Trophoblast cell (in vitro differentiated cells and primary cell): Measurements from ENCODE around the gene RDH13.
A peak's percentile ranks its signal among the peaks of the same experiment; 100 is the strongest.
"Not testable (repeated sequence)": the region's sequence is repeated elsewhere in the genome, so short reads cannot be mapped to it uniquely, and the experiment has no call there.

Experiments
- DNase-seq, 2 donors: peaks; one replicate each; pipeline ENCODE4 v3.0.0-alpha.2; 2016
- H2AFZ ChIP-seq: 2 replicates; pipeline ENCODE4 v1.6.1; 2013; ENCODE audit warnings: low read length, moderate library complexity, mild to moderate bottlenecking; ENCODE audit not compliant: insufficient read depth, poor library complexity
- H2AK5ac ChIP-seq: 2 replicates; pipeline ENCODE4 v1.6.1; 2013; ENCODE audit warnings: mild to moderate bottlenecking, low read length
- H2BK120ac ChIP-seq: 2 replicates; pipeline ENCODE4 v1.6.1; 2013; ENCODE audit warnings: low read length, mild to moderate bottlenecking, moderate library complexity; ENCODE audit not compliant: insufficient read depth, poor library complexity
- H2BK12ac ChIP-seq: 2 replicates; pipeline ENCODE4 v1.6.1; 2013; ENCODE audit warnings: mild to moderate bottlenecking, low read length, moderate library complexity
- H2BK5ac ChIP-seq: 2 replicates; pipeline ENCODE4 v1.6.1; 2013; ENCODE audit warnings: low read length, low read depth, moderate library complexity, mild to moderate bottlenecking; ENCODE audit not compliant: poor library complexity
- H3K14ac ChIP-seq: 2 replicates; pipeline ENCODE4 v1.6.1; 2013; ENCODE audit warnings: mild to moderate bottlenecking, low read length
- H3K18ac ChIP-seq: 2 replicates; pipeline ENCODE4 v1.6.1; 2013; ENCODE audit warnings: mild to moderate bottlenecking, low read length
- H3K23ac ChIP-seq: 2 replicates; pipeline ENCODE4 v1.6.1; 2013; ENCODE audit warnings: low read length
- H3K27ac ChIP-seq: 2 replicates; pipeline ENCODE4 v1.5.1; 2013; ENCODE audit warnings: low read depth, mild to moderate bottlenecking, inconsistent platforms, low read length, moderate library complexity
- H3K27me3 ChIP-seq: 2 replicates; pipeline ENCODE4 v1.6.1; 2013; ENCODE audit warnings: inconsistent platforms, mild to moderate bottlenecking, low read length, moderate library complexity; ENCODE audit not compliant: insufficient read depth
- H3K36me3 ChIP-seq, 2 experiments: 1 replicate in 1 of 2; 2 replicates in 1 of 2; pipeline ENCODE4 v1.6.1; 2013; ENCODE audit warnings: low read length in 2 of 2, mild to moderate bottlenecking in 2 of 2, moderate library complexity in 1 of 2; ENCODE audit not compliant: insufficient read depth in 2 of 2, control insufficient read depth in 1 of 2
- H3K4ac ChIP-seq: 2 replicates; pipeline ENCODE4 v1.6.1; 2013; ENCODE audit warnings: low read depth, mild to moderate bottlenecking, low read length, moderate library complexity
- H3K4me1 ChIP-seq, 2 experiments: 1 replicate in 1 of 2; 2 replicates in 1 of 2; pipeline ENCODE4 v1.6.1; 2013; ENCODE audit warnings: low read length in 2 of 2, mild to moderate bottlenecking in 2 of 2, moderate library complexity in 1 of 2; ENCODE audit not compliant: insufficient read depth in 2 of 2, control insufficient read depth in 1 of 2
- H3K4me2 ChIP-seq: 2 replicates; pipeline ENCODE4 v1.6.1; 2013; ENCODE audit warnings: inconsistent platforms, mild to moderate bottlenecking, low read length, moderate library complexity
- H3K4me3 ChIP-seq: 2 replicates; pipeline ENCODE4 v1.5.1; 2013; ENCODE audit warnings: mild to moderate bottlenecking, low read depth, low read length, inconsistent platforms
- H3K79me1 ChIP-seq: one replicate; pipeline ENCODE4 v1.6.1; 2013; ENCODE audit warnings: low read length
- H3K79me2 ChIP-seq: 2 replicates; pipeline ENCODE4 v1.6.1; 2013; ENCODE audit warnings: low read length, mild to moderate bottlenecking; ENCODE audit not compliant: control insufficient read depth, insufficient read depth, poor library complexity
- H3K9ac ChIP-seq: 2 replicates; pipeline ENCODE4 v1.6.1; 2013; ENCODE audit warnings: mild to moderate bottlenecking, low read length
- H3K9me3 ChIP-seq: 2 replicates; pipeline ENCODE4 v1.6.1; 2013; ENCODE audit warnings: low read depth, mild to moderate bottlenecking, control low read depth, inconsistent platforms, low read length; ENCODE audit not compliant: insufficient read depth
- H4K12ac ChIP-seq: 2 replicates; pipeline ENCODE4 v1.6.1; 2013; ENCODE audit warnings: low read depth, mild to moderate bottlenecking, low read length, moderate library complexity
- H4K8ac ChIP-seq: 2 replicates; pipeline ENCODE4 v1.6.1; 2013; ENCODE audit warnings: low read depth, mild to moderate bottlenecking, low read length, moderate library complexity
- H4K91ac ChIP-seq: one replicate; pipeline ENCODE4 v1.6.1; 2013; ENCODE audit warnings: low read depth, mild to moderate bottlenecking, low read length, moderate library complexity
- WGBS: extraction: QIAGEN DNeasy Blood & Tissue Kit; methylation state at CpG from one replicate; pipeline ENCODE4 v1.1.7; 2013; ENCODE audit warnings: missing lambda C conversion rate; ENCODE audit not compliant: insufficient read length, insufficient coverage; ENCODE audit errors: extremely low coverage; 5-methylcytosine and 5-hydroxymethylcytosine counted together

The RDH13 gene

GRCh38 chr19:55027140-55027471, 35.8 kb downstream of the RDH13 start:
- H4K91ac ChIP-seq, H2BK12ac ChIP-seq, H2BK5ac ChIP-seq, H3K4me1 ChIP-seq, H3K23ac ChIP-seq, H3K9me3 ChIP-seq, H3K4me2 ChIP-seq, H3K79me2 ChIP-seq, H3K36me3 ChIP-seq, H2AK5ac ChIP-seq, H3K27ac ChIP-seq, H3K18ac ChIP-seq, H3K4ac ChIP-seq, H2AFZ ChIP-seq, H3K4me3 ChIP-seq, DNase-seq, H3K14ac ChIP-seq, H2BK120ac ChIP-seq, H4K12ac ChIP-seq, H4K8ac ChIP-seq, H3K79me1 ChIP-seq, H3K27me3 ChIP-seq, H3K9ac ChIP-seq: not testable (repeated sequence)
- WGBS: no CpG with 5 or more reads among the region's 12 CpGs

GRCh38 chr19:55024111-55024510, 38.8 kb downstream of the RDH13 start:
- Histone ChIP-seq H3K36me3 (peaks cover 2 to 5% of the 10 kb centered on the region in 2 experiments), H3K4ac (no peak overlapping the region), H3K4me3 (peak overlapping the region; percentile 53), H3K79me1 (no peaks in the 10 kb centered on the region), H4K8ac (no peak overlapping the region), H3K9ac (no peak overlapping the region), H2BK120ac (no peak overlapping the region), H2AFZ (no peak overlapping the region), H3K27ac (no peak overlapping the region), H4K12ac (no peak overlapping the region), H3K18ac (no peak overlapping the region), H3K4me2 (no peak overlapping the region), H3K4me1 (no peaks in the 10 kb centered on the region), H2BK5ac (no peak overlapping the region), H3K79me2 (no peaks in the 10 kb centered on the region), H4K91ac (no peak overlapping the region), H2AK5ac (no peak overlapping the region), H3K14ac (no peak overlapping the region), H3K27me3 (no peaks in the 10 kb centered on the region), H3K9me3 (peaks cover 3% of the 10 kb centered on the region), H2BK12ac (no peak overlapping the region), H3K23ac (no peak overlapping the region)
- no peak for DNase-seq
- no CpG with 5 or more reads among the region's 11 CpGs for WGBS

- not testable (repeated sequence) for H3K14ac ChIP-seq, H3K79me2 ChIP-seq, H3K18ac ChIP-seq, H3K4ac ChIP-seq, H2BK12ac ChIP-seq, H4K8ac ChIP-seq, H4K12ac ChIP-seq, DNase-seq, H3K4me1 ChIP-seq, H3K27me3 ChIP-seq, H3K27ac ChIP-seq, H3K9ac ChIP-seq, H3K4me2 ChIP-seq, H2BK5ac ChIP-seq, H2AK5ac ChIP-seq, H2AFZ ChIP-seq, H3K23ac ChIP-seq, H3K79me1 ChIP-seq, H2BK120ac ChIP-seq, H3K4me3 ChIP-seq, H4K91ac ChIP-seq, H3K9me3 ChIP-seq
- peaks cover 2 to 10% of the 10 kb centered on the region in 2 experiments for H3K36me3 ChIP-seq
Measured at GRCh38 chr19:55020351-55020750, 42.6 kb downstream of the RDH13 start.

- H4K12ac ChIP-seq: no peak overlapping the region
- H4K91ac ChIP-seq: no peak overlapping the region
- peaks cover 1% of the 10 kb centered on the region for H3K79me2 ChIP-seq
- no peak overlapping the region for H3K9ac ChIP-seq
- H3K4ac ChIP-seq: no peak overlapping the region
- H3K9me3 ChIP-seq: no peaks in the 10 kb centered on the region
- no peak overlapping the region for H3K14ac ChIP-seq
- H2AFZ ChIP-seq: no peak overlapping the region
- H3K23ac ChIP-seq: no peak overlapping the region
- no peak overlapping the region for H3K4me3 ChIP-seq
- H2AK5ac ChIP-seq: no peak overlapping the region
- no peak overlapping the region for H3K4me2 ChIP-seq
- H2BK12ac ChIP-seq: no peak overlapping the region
- peaks cover 1% of the 10 kb centered on the region for H3K79me1 ChIP-seq
- H3K27ac ChIP-seq: no peak overlapping the region
- H3K4me1 ChIP-seq: no peaks in the 10 kb centered on the region
- H4K8ac ChIP-seq: no peak overlapping the region
- no peak overlapping the region for H3K18ac ChIP-seq
- H3K27me3 ChIP-seq: no peaks in the 10 kb centered on the region
- H3K36me3 ChIP-seq: peaks cover 4 to 6% of the 10 kb centered on the region in 2 experiments
- WGBS: no CpG with 5 or more reads among the region's 9 CpGs
- H2BK5ac ChIP-seq: no peak overlapping the region
- no peak overlapping the region for H2BK120ac ChIP-seq
- no peak for DNase-seq
Measured at GRCh38 chr19:55018633-55019032, 44.3 kb downstream of the RDH13 start.
